ENCODE data around the gene AGRN.
A peak's percentile ranks its signal among the peaks of the same experiment; 100 is the strongest.

Gene AGRN

DNA sequence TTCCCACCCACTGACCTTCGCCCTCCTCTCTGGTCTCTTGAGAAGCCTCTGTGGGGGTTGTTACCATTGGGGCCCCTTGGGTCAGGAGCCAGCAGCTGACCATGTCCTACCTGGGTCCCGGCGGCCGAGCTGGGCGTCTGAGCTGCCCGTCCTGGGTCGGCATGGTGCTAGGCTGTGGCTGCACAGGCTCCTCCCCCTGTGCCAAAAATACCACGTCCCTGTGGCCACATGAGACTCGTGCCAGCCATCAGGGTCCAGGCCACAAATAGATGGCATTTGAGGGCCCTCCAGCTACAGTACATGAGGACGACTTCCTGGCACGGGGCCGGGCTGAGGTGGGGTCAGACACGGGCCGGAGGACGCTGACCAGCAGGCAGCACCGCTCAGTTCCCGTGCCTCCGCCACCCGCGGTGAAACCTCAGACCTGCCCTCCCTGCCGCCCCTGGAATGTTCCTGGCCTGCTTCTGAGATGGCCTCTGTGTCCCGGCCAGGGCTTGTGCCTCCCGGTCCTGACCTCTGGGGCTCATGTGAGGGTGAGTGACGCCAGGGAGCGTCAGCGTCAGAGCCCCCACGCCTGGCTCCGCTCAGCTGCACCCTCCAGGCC, 37.9 kb upstream of the AGRN start, which contains the start of gene PERM1:
PERM1 (minus strand) TSS at position 139 of the 604 bp plus-strand sequence. CDS start 1,064 bp downstream, outside the sequence.
- no peak within 1 kb of the TSS for H3K4me3 ChIP-seq (ENCODE audit: low read depth, low read length)
- H3K9ac ChIP-seq: no peak within 1 kb of the TSS
- no peaks in the 10 kb centered on the region for H3K36me3 ChIP-seq (ENCODE audit: control insufficient read depth, insufficient read depth, low read length)
- H2AFZ ChIP-seq: no peak within 1 kb of the TSS
- TF ChIP-seq, protein P1, sequence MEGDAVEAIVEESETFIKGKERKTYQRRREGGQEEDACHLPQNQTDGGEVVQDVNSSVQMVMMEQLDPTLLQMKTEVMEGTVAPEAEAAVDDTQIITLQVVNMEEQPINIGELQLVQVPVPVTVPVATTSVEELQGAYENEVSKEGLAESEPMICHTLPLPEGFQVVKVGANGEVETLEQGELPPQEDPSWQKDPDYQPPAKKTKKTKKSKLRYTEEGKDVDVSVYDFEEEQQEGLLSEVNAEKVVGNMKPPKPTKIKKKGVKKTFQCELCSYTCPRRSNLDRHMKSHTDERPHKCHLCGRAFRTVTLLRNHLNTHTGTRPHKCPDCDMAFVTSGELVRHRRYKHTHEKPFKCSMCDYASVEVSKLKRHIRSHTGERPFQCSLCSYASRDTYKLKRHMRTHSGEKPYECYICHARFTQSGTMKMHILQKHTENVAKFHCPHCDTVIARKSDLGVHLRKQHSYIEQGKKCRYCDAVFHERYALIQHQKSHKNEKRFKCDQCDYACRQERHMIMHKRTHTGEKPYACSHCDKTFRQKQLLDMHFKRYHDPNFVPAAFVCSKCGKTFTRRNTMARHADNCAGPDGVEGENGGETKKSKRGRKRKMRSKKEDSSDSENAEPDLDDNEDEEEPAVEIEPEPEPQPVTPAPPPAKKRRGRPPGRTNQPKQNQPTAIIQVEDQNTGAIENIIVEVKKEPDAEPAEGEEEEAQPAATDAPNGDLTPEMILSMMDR (IDR thresholded peaks at IDR 0.05): no peak
- H3K79me2 ChIP-seq: no peaks in the 10 kb centered on the region
- no peak within 1 kb of the TSS for H3K4me2 ChIP-seq (ENCODE audit: low read length)
- H3K4me1 ChIP-seq: no peaks in the 10 kb centered on the region
- H3K27ac ChIP-seq: no peak within 1 kb of the TSS
- no peaks in the 10 kb centered on the region for H3K9me3 ChIP-seq (ENCODE audit: control insufficient read depth, low read length)
- no peaks in the 10 kb centered on the region for H3K27me3 ChIP-seq (ENCODE audit: control insufficient read depth, insufficient read depth, low read length)

DNA sequence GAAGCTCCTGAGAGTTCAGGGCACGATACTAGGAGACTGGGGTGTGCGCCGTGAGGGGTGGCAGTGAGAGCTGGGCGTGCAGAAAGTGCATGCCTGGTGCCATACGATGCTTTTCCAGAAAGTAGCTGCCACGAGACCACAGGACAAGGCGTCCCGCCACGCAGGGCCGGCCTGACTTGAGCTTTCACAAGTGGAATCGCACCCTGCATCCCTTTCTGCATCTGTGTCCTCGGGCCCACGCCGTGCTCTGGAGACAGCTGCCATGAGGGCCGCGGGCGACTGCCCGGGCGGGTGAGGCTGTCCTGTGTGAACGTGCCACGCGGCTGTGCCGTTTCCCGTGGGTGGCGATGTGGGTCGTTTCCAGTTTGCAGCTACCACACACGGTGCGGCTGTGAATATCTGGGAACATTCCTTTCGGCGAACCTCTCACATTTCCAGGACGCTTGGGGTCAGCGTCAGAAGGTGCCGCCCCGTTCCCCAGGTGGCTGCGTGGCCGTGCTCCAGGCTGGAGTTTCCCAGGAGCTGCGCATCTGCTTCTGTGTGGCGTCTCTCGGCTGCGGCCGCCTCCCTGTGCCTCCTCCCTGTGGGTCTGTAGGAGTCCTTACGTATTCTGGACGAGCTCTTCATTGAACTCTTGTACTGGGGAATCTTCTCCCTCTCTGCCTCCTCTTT, 37.0 kb upstream of the AGRN start:
- no peak overlapping the region for H3K4me2 ChIP-seq (ENCODE audit: low read length)
- TF ChIP-seq, protein P1 (IDR thresholded peaks at IDR 0.05): no peak
- H3K4me1 ChIP-seq: no peaks in the 10 kb centered on the region
- H3K36me3 ChIP-seq (ENCODE audit: control insufficient read depth, insufficient read depth, low read length): no peaks in the 10 kb centered on the region
- H3K27me3 ChIP-seq (ENCODE audit: control insufficient read depth, insufficient read depth, low read length): no peaks in the 10 kb centered on the region
- H3K79me2 ChIP-seq: no peaks in the 10 kb centered on the region
- H3K9me3 ChIP-seq (ENCODE audit: control insufficient read depth, low read length): no peaks in the 10 kb centered on the region
- no peak overlapping the region for H3K9ac ChIP-seq
- H3K4me3 ChIP-seq (ENCODE audit: low read depth, low read length): no peak overlapping the region
- no peak overlapping the region for H3K27ac ChIP-seq
- H2AFZ ChIP-seq: no peak overlapping the region

- H3K4me2 ChIP-seq (ENCODE audit: low read length): peak overlapping the region; percentile 81
- TF ChIP-seq, protein P1 (IDR thresholded peaks at IDR 0.05): peak; percentile 67
- no peaks in the 10 kb centered on the region for H3K79me2 ChIP-seq
- no peaks in the 10 kb centered on the region for H3K9me3 ChIP-seq (ENCODE audit: control insufficient read depth, low read length)
- no peak overlapping the region for H2AFZ ChIP-seq
- no peak overlapping the region for H3K4me3 ChIP-seq (ENCODE audit: low read depth, low read length)
- no peaks in the 10 kb centered on the region for H3K4me1 ChIP-seq
- H3K9ac ChIP-seq: no peak overlapping the region
- H3K27ac ChIP-seq: no peak overlapping the region
- no peaks in the 10 kb centered on the region for H3K27me3 ChIP-seq (ENCODE audit: control insufficient read depth, insufficient read depth, low read length)
- no peaks in the 10 kb centered on the region for H3K36me3 ChIP-seq (ENCODE audit: control insufficient read depth, insufficient read depth, low read length)
Measured at GRCh38 chr1:983798-984475, 36.0 kb upstream of the AGRN start.

DNA sequence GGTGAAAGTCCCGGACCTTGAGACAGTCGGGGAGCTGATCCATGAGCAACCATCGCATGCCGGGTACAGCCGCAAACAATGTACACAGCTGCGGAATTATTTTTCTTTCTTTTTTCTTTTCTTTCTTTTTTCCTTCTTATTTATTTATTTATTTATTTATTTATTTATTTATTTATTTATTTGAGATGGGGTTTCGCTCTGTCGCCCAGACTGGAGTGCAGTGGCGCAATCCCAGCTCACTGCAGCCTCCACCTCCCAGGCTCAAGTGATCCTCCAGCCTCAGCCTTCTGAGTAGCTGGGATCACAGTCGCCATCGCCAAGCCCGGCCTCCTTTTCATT, 35.5 kb upstream of the AGRN start:
- Histone ChIP-seq H3K4me3 (ENCODE audit: low read depth, low read length) (no peak overlapping the region), H3K4me2 (ENCODE audit: low read length) (peak overlapping the region; percentile 81), H2AFZ (no peak overlapping the region), H3K9ac (no peak overlapping the region), H3K4me1 (no peaks in the 10 kb centered on the region), H3K27ac (no peak overlapping the region), H3K9me3 (ENCODE audit: control insufficient read depth, low read length) (no peaks in the 10 kb centered on the region), H3K79me2 (no peaks in the 10 kb centered on the region), H3K36me3 (ENCODE audit: control insufficient read depth, insufficient read depth, low read length) (no peaks in the 10 kb centered on the region), H3K27me3 (ENCODE audit: control insufficient read depth, insufficient read depth, low read length) (no peaks in the 10 kb centered on the region)
- TF ChIP-seq, protein P1 (IDR thresholded peaks at IDR 0.05): no peak

All from parathyroid adenoma (tissue), 2 donors.